ENCODE data around the gene SNTB2. TPM values are rescaled to one million over a fixed set of nuclear protein-coding genes. Genes with fewer than 3 reads are reported as not detected.

SNTB2 gene
- total RNA-seq, 1 experiment from 2014 or later: 50.6 TPM

GRCh38 chr16:69141014-69141413 lies 46.0 kb upstream of the SNTB2 start:
- no peak overlapping the region for H3K4me3 ChIP-seq (ENCODE audit: low read depth, low read length)
- H3K36me3 ChIP-seq (ENCODE audit: control insufficient read depth, insufficient read depth, low read length): peaks cover 8% of the 10 kb centered on the region
- TF ChIP-seq, protein P1, sequence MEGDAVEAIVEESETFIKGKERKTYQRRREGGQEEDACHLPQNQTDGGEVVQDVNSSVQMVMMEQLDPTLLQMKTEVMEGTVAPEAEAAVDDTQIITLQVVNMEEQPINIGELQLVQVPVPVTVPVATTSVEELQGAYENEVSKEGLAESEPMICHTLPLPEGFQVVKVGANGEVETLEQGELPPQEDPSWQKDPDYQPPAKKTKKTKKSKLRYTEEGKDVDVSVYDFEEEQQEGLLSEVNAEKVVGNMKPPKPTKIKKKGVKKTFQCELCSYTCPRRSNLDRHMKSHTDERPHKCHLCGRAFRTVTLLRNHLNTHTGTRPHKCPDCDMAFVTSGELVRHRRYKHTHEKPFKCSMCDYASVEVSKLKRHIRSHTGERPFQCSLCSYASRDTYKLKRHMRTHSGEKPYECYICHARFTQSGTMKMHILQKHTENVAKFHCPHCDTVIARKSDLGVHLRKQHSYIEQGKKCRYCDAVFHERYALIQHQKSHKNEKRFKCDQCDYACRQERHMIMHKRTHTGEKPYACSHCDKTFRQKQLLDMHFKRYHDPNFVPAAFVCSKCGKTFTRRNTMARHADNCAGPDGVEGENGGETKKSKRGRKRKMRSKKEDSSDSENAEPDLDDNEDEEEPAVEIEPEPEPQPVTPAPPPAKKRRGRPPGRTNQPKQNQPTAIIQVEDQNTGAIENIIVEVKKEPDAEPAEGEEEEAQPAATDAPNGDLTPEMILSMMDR (IDR thresholded peaks at IDR 0.05; ENCODE audit: insufficient read depth in 1 of 2, low read depth in 1 of 2, low read length in 1 of 2, severe bottlenecking in 1 of 2, unreplicated experiment in 1 of 2): no peak
- no TSS peak for BruUV-seq (replicated peaks)
- H3K27me3 ChIP-seq (replicated peaks; ENCODE audit: control insufficient read depth, insufficient read depth, low read length): no peaks in the 10 kb centered on the region
- no peaks in the 10 kb centered on the region for H3K4me1 Mint-ChIP-seq (ENCODE audit: low read depth, unreplicated experiment)
- no peak overlapping the region for H3K4me3 Mint-ChIP-seq (ENCODE audit: unreplicated experiment)
- H3K27me3 Mint-ChIP-seq (ENCODE audit: insufficient read depth, unreplicated experiment): no peaks in the 10 kb centered on the region
- ChIA-PET POLR2A (no interaction called here), CTCF (interaction anchor here (0.6 to 1.2 kb wide), 2 partner anchors 9 to 45 kb away, joined by 4 to 5 read pairs; no protein-coding TSS in a partner anchor)
- no peaks in the 10 kb centered on the region for H3K4me1 ChIP-seq
- no peak overlapping the region for H3K27ac Mint-ChIP-seq (ENCODE audit: unreplicated experiment)
- intact Hi-C loops (cut with micrococcal nuclease; ENCODE audit: unreplicated experiment): no loop called here
- no peaks in the 10 kb centered on the region for H3K9me3 ChIP-seq
- no peaks in the 10 kb centered on the region for H3K9me3 Mint-ChIP-seq (ENCODE audit: unreplicated experiment)
- DNase-seq: no peak
- H3K36me3 Mint-ChIP-seq (ENCODE audit: insufficient read depth, unreplicated experiment): peaks cover 99% of the 10 kb centered on the region

- CTCF ChIA-PET: no interaction called here
These were observed 45.0 kb upstream of the SNTB2 start for GRCh38 chr16:69141936-69142335.

GRCh38 chr16:69143116-69143515 lies 43.8 kb upstream of the SNTB2 start:
- Histone ChIP-seq H3K9me3 (no peaks in the 10 kb centered on the region), H3K4me3 (ENCODE audit: low read depth, low read length) (no peak overlapping the region), H3K36me3 (ENCODE audit: control insufficient read depth, insufficient read depth, low read length) (peaks cover 8% of the 10 kb centered on the region), H3K4me1 (no peaks in the 10 kb centered on the region), H3K27me3 (replicated peaks; ENCODE audit: control insufficient read depth, insufficient read depth, low read length) (no peaks in the 10 kb centered on the region)
- ChIA-PET CTCF (interaction anchor here (0.5 to 1.0 kb wide), 2 partner anchors 43 to 122 kb away, joined by 3 to 5 read pairs; partner anchors contain the start of gene SNTB2), POLR2A (no interaction called here)
- intact Hi-C loops (cut with micrococcal nuclease; ENCODE audit: unreplicated experiment): no loop called here
- Mint-ChIP-seq H3K4me1 (ENCODE audit: low read depth, unreplicated experiment) (no peaks in the 10 kb centered on the region), H3K9me3 (ENCODE audit: unreplicated experiment) (no peaks in the 10 kb centered on the region), H3K4me3 (ENCODE audit: unreplicated experiment) (no peak overlapping the region), H3K36me3 (ENCODE audit: insufficient read depth, unreplicated experiment) (peaks cover 95% of the 10 kb centered on the region), H3K27me3 (ENCODE audit: insufficient read depth, unreplicated experiment) (no peaks in the 10 kb centered on the region), H3K27ac (ENCODE audit: unreplicated experiment) (no peak overlapping the region)
- TF ChIP-seq, protein P1 (IDR thresholded peaks at IDR 0.05; ENCODE audit: insufficient read depth in 1 of 2, low read depth in 1 of 2, low read length in 1 of 2, severe bottlenecking in 1 of 2, unreplicated experiment in 1 of 2): peak; percentile 39 to 49
- BruUV-seq (replicated peaks): no TSS peak
- DNase-seq: peak; percentile 63 to 75

More at GRCh38 chr16:69141936-69142335, 45.0 kb upstream of the SNTB2 start:
- no peaks in the 10 kb centered on the region for H3K27me3 ChIP-seq (replicated peaks; ENCODE audit: control insufficient read depth, insufficient read depth, low read length)
- H3K4me3 ChIP-seq (ENCODE audit: low read depth, low read length): no peak overlapping the region
- peaks cover 8% of the 10 kb centered on the region for H3K36me3 ChIP-seq (ENCODE audit: control insufficient read depth, insufficient read depth, low read length)
- DNase-seq: no peak
- intact Hi-C loops (cut with micrococcal nuclease; ENCODE audit: unreplicated experiment): no loop called here
- H3K4me3 Mint-ChIP-seq (ENCODE audit: unreplicated experiment): no peak overlapping the region
- TF ChIP-seq, protein P1 (IDR thresholded peaks at IDR 0.05; ENCODE audit: insufficient read depth in 1 of 2, low read depth in 1 of 2, low read length in 1 of 2, severe bottlenecking in 1 of 2, unreplicated experiment in 1 of 2): no peak
- peaks cover 97% of the 10 kb centered on the region for H3K36me3 Mint-ChIP-seq (ENCODE audit: insufficient read depth, unreplicated experiment)
- no peaks in the 10 kb centered on the region for H3K9me3 Mint-ChIP-seq (ENCODE audit: unreplicated experiment)
- H3K4me1 ChIP-seq: no peaks in the 10 kb centered on the region
- no peak overlapping the region for H3K27ac Mint-ChIP-seq (ENCODE audit: unreplicated experiment)
- POLR2A ChIA-PET: no interaction called here
- no peaks in the 10 kb centered on the region for H3K4me1 Mint-ChIP-seq (ENCODE audit: low read depth, unreplicated experiment)
- H3K27me3 Mint-ChIP-seq (ENCODE audit: insufficient read depth, unreplicated experiment): no peaks in the 10 kb centered on the region
- BruUV-seq (replicated peaks): no TSS peak
- H3K9me3 ChIP-seq: no peaks in the 10 kb centered on the region
